GM12878 (cell line): ENCODE results near the gene PROX1.

Experiments
- EGR1 ChIP-seq, 2 experiments: IDR thresholded peaks; 1 replicate in 1 of 2; 2 replicates in 1 of 2; pipeline ENCODE4 v1.6.1; 2011 to 2012; ENCODE audit warnings: low read depth in 2 of 2, low read length in 2 of 2, borderline replicate concordance in 1 of 2, mild to moderate bottlenecking in 1 of 2, moderate library complexity in 1 of 2
- GABPA ChIP-seq: IDR thresholded peaks from 2 replicates; pipeline ENCODE4 v1.6.1; 2014; ENCODE audit warnings: antibody characterized with exemption, low read depth, mild to moderate bottlenecking, inconsistent platforms
- TF ChIP-seq, protein P1 (sequence below): IDR thresholded peaks from 2 replicates; pipeline ENCODE4 v1.6.1; 2012; ENCODE audit warnings: low read depth, low read length, improper control_type of control experiment

DNA sequence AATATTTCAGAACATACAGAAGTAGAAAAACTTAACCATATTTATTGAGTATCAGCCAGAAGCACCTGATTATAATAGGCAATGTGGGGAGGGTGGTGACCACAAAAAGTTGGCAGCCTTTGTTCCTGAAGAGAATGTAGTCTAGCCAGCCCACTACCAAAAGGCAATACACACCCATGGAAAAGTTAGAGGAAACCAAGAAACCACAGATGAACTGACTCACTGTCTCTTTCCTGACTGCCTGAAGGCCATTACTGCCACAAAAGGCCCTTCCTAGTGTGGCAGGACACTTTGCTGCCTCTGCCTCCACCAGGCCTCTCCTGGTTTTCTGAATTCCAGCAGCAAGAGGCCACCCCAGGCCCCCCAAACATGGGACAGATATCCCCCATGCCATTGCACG, 14.6 kb upstream of the PROX1 start:
- TF ChIP-seq GABPA (no peak), EGR1 (IDR thresholded peaks at IDR 0.05; ENCODE audit: borderline replicate concordance in 1 of 2, low read depth in 2 of 2, low read length in 2 of 2) (no peak)
- TF ChIP-seq, protein P1, sequence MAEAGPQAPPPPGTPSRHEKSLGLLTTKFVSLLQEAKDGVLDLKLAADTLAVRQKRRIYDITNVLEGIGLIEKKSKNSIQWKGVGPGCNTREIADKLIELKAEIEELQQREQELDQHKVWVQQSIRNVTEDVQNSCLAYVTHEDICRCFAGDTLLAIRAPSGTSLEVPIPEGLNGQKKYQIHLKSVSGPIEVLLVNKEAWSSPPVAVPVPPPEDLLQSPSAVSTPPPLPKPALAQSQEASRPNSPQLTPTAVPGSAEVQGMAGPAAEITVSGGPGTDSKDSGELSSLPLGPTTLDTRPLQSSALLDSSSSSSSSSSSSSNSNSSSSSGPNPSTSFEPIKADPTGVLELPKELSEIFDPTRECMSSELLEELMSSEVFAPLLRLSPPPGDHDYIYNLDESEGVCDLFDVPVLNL, result no peak
